Neural progenitor cell (in vitro differentiated cells): ENCODE data around the gene AZGP1. TPM values are rescaled to one million over a fixed set of nuclear protein-coding genes. Genes with fewer than 3 reads are reported as not detected.

ENCODE experiments used
- DNase-seq: peaks from one replicate; pipeline ENCODE4 v3.0.0-alpha.2; 2016; ENCODE audit warnings: low spot score
- H2AFZ ChIP-seq: fragments of 200-600 bp; sonication (generic); replicated peaks from 2 replicates; pipeline ENCODE4 v1.6.1; 2016; ENCODE audit warnings: antibody characterized with exemption
- H3F3A ChIP-seq: fragments of 200-600 bp; sonication (generic); 2 replicates; pipeline ENCODE4 v1.6.1; 2016; ENCODE audit warnings: antibody characterized with exemption, low read depth
- H3K27ac ChIP-seq: fragments of 200-600 bp; sonication (generic); 2 replicates; pipeline ENCODE4 v1.5.1; 2016; ENCODE audit warnings: mild to moderate bottlenecking
- H3K27me3 ChIP-seq: fragments of 200-600 bp; sonication (generic); 2 replicates; pipeline ENCODE4 v1.6.1; 2016; ENCODE audit warnings: mild to moderate bottlenecking, moderate library complexity
- H3K36me3 ChIP-seq: fragments of 200-600 bp; sonication (generic); 2 replicates; pipeline ENCODE4 v1.5.1; 2016
- H3K4me1 ChIP-seq: fragments of 200-600 bp; sonication (generic); 2 replicates; pipeline ENCODE4 v1.6.1; 2016; ENCODE audit warnings: mixed run types
- H3K4me2 ChIP-seq: fragments of 200-600 bp; sonication (generic); 2 replicates; pipeline ENCODE4 v1.6.1; 2016
- H3K4me3 ChIP-seq: fragments of 200-600 bp; sonication (generic); 2 replicates; pipeline ENCODE4 v1.5.1; 2016
- H3K79me2 ChIP-seq: fragments of 200-600 bp; sonication (generic); 2 replicates; pipeline ENCODE4 v1.6.1; 2016; ENCODE audit warnings: low read depth
- H3K9ac ChIP-seq: fragments of 200-600 bp; sonication (generic); 2 replicates; pipeline ENCODE4 v1.6.1; 2016
- H3K9me3 ChIP-seq: fragments of 200-600 bp; sonication (generic); 2 replicates; pipeline ENCODE4 v1.5.1; 2016; ENCODE audit warnings: low read depth
- H4K20me1 ChIP-seq: fragments of 200-600 bp; sonication (generic); 2 replicates; pipeline ENCODE4 v1.6.1; 2016; ENCODE audit warnings: low read depth
- H3K27ac Mint-ChIP-seq: 3 replicates; pipeline ENCODE4 v1.8.0; 2021; ENCODE audit warnings: mixed read lengths
- H3K27me3 Mint-ChIP-seq: 2 replicates; pipeline ENCODE4 v1.8.0; 2022; ENCODE audit warnings: low read depth, mild to moderate bottlenecking, inconsistent platforms, moderate library complexity, mixed read lengths; ENCODE audit not compliant: insufficient read depth
- H3K36me3 Mint-ChIP-seq: 3 replicates; pipeline ENCODE4 v1.8.0; 2021; ENCODE audit warnings: mixed read lengths
- H3K4me1 Mint-ChIP-seq: 3 replicates; pipeline ENCODE4 v1.8.0; 2021; ENCODE audit warnings: mixed read lengths
- H3K4me3 Mint-ChIP-seq: 3 replicates; pipeline ENCODE4 v1.8.0; 2021; ENCODE audit warnings: mild to moderate bottlenecking, moderate library complexity, mixed read lengths
- H3K9me3 Mint-ChIP-seq: 3 replicates; pipeline ENCODE4 v1.8.0; 2020; ENCODE audit warnings: mixed read lengths
- CTCF ChIP-seq: fragments of 200-600 bp; sonication (generic); IDR thresholded peaks from 2 replicates; pipeline ENCODE4 v1.5.1; 2017; ENCODE audit warnings: antibody characterized with exemption, mild to moderate bottlenecking
- EZH2 ChIP-seq: fragments of 200-600 bp; sonication (generic); IDR thresholded peaks from 2 replicates; pipeline ENCODE4 v1.6.1; 2017; ENCODE audit warnings: antibody characterized with exemption, mild to moderate bottlenecking, moderate library complexity
- EZH2phosphoT487 ChIP-seq: fragments of 200-600 bp; sonication (generic); IDR thresholded peaks from 2 replicates; pipeline ENCODE4 v1.6.1; 2017; ENCODE audit warnings: antibody characterized with exemption
- total RNA-seq: library from RNA; depleted of rRNA; stranded (reverse); fragments of >200 nt; gene quantifications from 2 replicates; pipeline ENCODE4 v1.2.3, GENCODE V29; 2015; ENCODE audit warnings: low replicate concordance

Gene AZGP1
- total RNA-seq, 1 donor from 2014 or later, result not detected

DNA sequence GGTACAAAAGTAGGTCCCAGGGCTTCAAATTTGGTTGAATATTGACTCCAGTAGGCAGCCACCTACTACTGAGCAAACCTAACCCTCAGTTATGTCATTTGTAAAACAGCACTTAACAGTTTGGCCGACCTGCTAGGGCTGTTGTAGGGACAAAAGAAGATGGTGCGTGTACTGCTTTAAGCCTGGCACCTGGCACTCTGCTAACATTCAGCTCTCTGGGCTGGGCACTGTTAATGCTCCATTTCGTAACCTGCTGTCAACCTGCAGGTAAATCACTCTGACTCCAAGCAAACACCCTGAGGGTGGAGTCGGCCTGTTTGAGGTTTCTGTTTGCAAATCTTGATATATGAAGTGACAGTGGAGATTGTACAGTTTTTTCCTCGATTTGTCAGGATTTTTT lies 46.8 kb upstream of the AZGP1 start:
- Mint-ChIP-seq H3K36me3 (peaks cover 28% of the 10 kb centered on the region), H3K27me3 (peaks cover 8% of the 10 kb centered on the region), H3K27ac (no peak overlapping the region), H3K9me3 (no peaks in the 10 kb centered on the region), H3K4me1 (peaks cover 3% of the 10 kb centered on the region), H3K4me3 (no peak overlapping the region)
- Histone ChIP-seq H4K20me1 (peaks cover 64% of the 10 kb centered on the region), H2AFZ (no peak overlapping the region), H3K9ac (no peak overlapping the region), H3K4me2 (no peak overlapping the region), H3F3A (peaks cover 3% of the 10 kb centered on the region), H3K4me3 (no peak overlapping the region), H3K79me2 (peaks cover 58% of the 10 kb centered on the region), H3K27me3 (no peaks in the 10 kb centered on the region), H3K4me1 (no peaks in the 10 kb centered on the region), H3K9me3 (no peaks in the 10 kb centered on the region), H3K36me3 (peaks cover 20% of the 10 kb centered on the region), H3K27ac (no peak overlapping the region)
- no peak for DNase-seq
- TF ChIP-seq CTCF (no peak), EZH2 (no peak), EZH2phosphoT487 (no peak)

GRCh38 chr7:100021297-100021696 lies 45.5 kb upstream of the AZGP1 start:
- Histone ChIP-seq H2AFZ (no peak overlapping the region), H3K9ac (no peak overlapping the region), H3K4me3 (no peak overlapping the region), H3K9me3 (no peaks in the 10 kb centered on the region), H3F3A (peaks cover under 1% of the 10 kb centered on the region), H4K20me1 (peaks cover 77% of the 10 kb centered on the region), H3K36me3 (peaks cover 20% of the 10 kb centered on the region), H3K27ac (peak overlapping the region; percentile 13), H3K4me1 (peaks cover 6% of the 10 kb centered on the region), H3K27me3 (no peaks in the 10 kb centered on the region), H3K79me2 (peaks cover 71% of the 10 kb centered on the region), H3K4me2 (no peak overlapping the region)
- DNase-seq, result no peak
- TF ChIP-seq EZH2, result no peak
- no peak for TF ChIP-seq EZH2phosphoT487
- TF ChIP-seq CTCF, result no peak
- Mint-ChIP-seq H3K9me3 (no peaks in the 10 kb centered on the region), H3K27me3 (peaks cover 8% of the 10 kb centered on the region), H3K4me3 (no peak overlapping the region), H3K4me1 (peaks cover 9% of the 10 kb centered on the region), H3K36me3 (peaks cover 28% of the 10 kb centered on the region), H3K27ac (no peak overlapping the region)

DNA sequence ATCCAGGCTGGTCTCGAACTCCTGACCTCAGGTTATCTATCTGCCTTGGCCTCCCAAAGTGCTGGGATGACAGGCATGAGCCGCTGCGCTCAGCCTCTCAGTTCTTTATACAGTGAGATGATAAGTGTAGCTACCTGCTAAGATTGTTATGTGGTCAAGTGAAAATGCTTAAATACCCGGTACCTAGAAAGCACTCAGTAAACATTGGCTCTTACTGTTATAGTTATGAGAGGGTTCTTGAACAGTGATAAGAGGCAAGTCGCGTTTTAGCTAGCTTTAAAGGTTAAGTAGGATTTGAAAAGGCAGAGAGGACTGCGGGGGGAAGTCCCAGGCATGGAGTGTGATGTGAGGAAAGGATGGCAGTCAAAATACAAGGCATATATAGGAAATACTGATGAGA lies 44.1 kb upstream of the AZGP1 start:
- H3K4me3 Mint-ChIP-seq, result no peak overlapping the region
- peaks cover 16% of the 10 kb centered on the region for H3K4me1 Mint-ChIP-seq
- Histone ChIP-seq H2AFZ (no peak overlapping the region), H4K20me1 (peaks cover 79% of the 10 kb centered on the region), H3K27ac (no peak overlapping the region), H3K4me2 (no peak overlapping the region), H3K9me3 (no peaks in the 10 kb centered on the region), H3F3A (no peaks in the 10 kb centered on the region), H3K4me1 (peaks cover 9% of the 10 kb centered on the region), H3K36me3 (peaks cover 12% of the 10 kb centered on the region), H3K79me2 (peaks cover 81% of the 10 kb centered on the region), H3K4me3 (no peak overlapping the region), H3K27me3 (no peaks in the 10 kb centered on the region), H3K9ac (no peak overlapping the region)
- DNase-seq, result no peak
- TF ChIP-seq EZH2phosphoT487, result no peak
- TF ChIP-seq CTCF, result no peak
- TF ChIP-seq EZH2, result no peak
- H3K27ac Mint-ChIP-seq, result peak overlapping the region; percentile 53
- H3K36me3 Mint-ChIP-seq, result peaks cover 19% of the 10 kb centered on the region
- H3K27me3 Mint-ChIP-seq, result peaks cover 10% of the 10 kb centered on the region
- H3K9me3 Mint-ChIP-seq, result no peaks in the 10 kb centered on the region
